HEK293 (cell line): Measurements from ENCODE around the gene METTL22.

Experiments
- CTCF ChIP-seq: fragments of 450-650 bp; formaldehyde crosslinking; IDR thresholded peaks from 2 replicates; pipeline ENCODE4 v1.5.1; 2016; ENCODE audit warnings: missing biosample characterization, missing genetic modification characterization
- HIC1 ChIP-seq: fragments of 450-650 bp; formaldehyde crosslinking; IDR thresholded peaks from 2 replicates; pipeline ENCODE4 v1.5.1; 2016; ENCODE audit warnings: missing biosample characterization, missing genetic modification characterization
- PRDM4 ChIP-seq: fragments of 450-650 bp; formaldehyde crosslinking; IDR thresholded peaks from 2 replicates; pipeline ENCODE4 v1.5.1; 2017; ENCODE audit warnings: missing biosample characterization, missing genetic modification characterization
- REST ChIP-seq: fragments of 450-650 bp; formaldehyde crosslinking; IDR thresholded peaks from 2 replicates; pipeline ENCODE4 v1.5.1; 2016; ENCODE audit warnings: missing biosample characterization, missing genetic modification characterization
- ZNF121 ChIP-seq: fragments of 450-650 bp; formaldehyde crosslinking; IDR thresholded peaks from 2 replicates; pipeline ENCODE4 v1.5.1; 2016; ENCODE audit warnings: missing biosample characterization, missing genetic modification characterization
- ZNF16 ChIP-seq: fragments of 450-650 bp; formaldehyde crosslinking; IDR thresholded peaks from 2 replicates; pipeline ENCODE4 v1.5.1; 2016; ENCODE audit warnings: low read depth, missing biosample characterization, missing genetic modification characterization
- ZNF501 ChIP-seq: fragments of 450-650 bp; formaldehyde crosslinking; IDR thresholded peaks from 2 replicates; pipeline ENCODE4 v1.5.1; 2016; ENCODE audit warnings: missing biosample characterization, missing genetic modification characterization
- ZNF521 ChIP-seq: fragments of 450-650 bp; formaldehyde crosslinking; IDR thresholded peaks from 2 replicates; pipeline ENCODE4 v1.5.1; 2017; ENCODE audit warnings: missing biosample characterization, mild to moderate bottlenecking, missing genetic modification characterization
- ZNF560 ChIP-seq: fragments of 450-650 bp; formaldehyde crosslinking; IDR thresholded peaks from 2 replicates; pipeline ENCODE4 v1.5.1; 2017; ENCODE audit warnings: missing biosample characterization, missing genetic modification characterization, borderline replicate concordance
- TF ChIP-seq, protein P1 (sequence below): fragments of 450-650 bp; formaldehyde crosslinking; IDR thresholded peaks from 2 replicates; pipeline ENCODE4 v1.5.1; 2016; ENCODE audit warnings: missing biosample characterization, missing genetic modification characterization, low read depth
- TF ChIP-seq, protein P2 (sequence below): fragments of 450-650 bp; formaldehyde crosslinking; IDR thresholded peaks from 2 replicates; pipeline ENCODE4 v1.5.1; 2016; ENCODE audit warnings: missing biosample characterization, missing genetic modification characterization

GRCh38 chr16:8625491-8626087 is 4.1 kb downstream of the METTL22 start:
- TF ChIP-seq CTCF: no peak
- TF ChIP-seq REST (tag by site-specific recombination): no peak
- TF ChIP-seq HIC1 (tag by site-specific recombination): no peak
- TF ChIP-seq ZNF521 (tag by site-specific recombination): no peak
- TF ChIP-seq PRDM4: no peak
- TF ChIP-seq, protein P1, sequence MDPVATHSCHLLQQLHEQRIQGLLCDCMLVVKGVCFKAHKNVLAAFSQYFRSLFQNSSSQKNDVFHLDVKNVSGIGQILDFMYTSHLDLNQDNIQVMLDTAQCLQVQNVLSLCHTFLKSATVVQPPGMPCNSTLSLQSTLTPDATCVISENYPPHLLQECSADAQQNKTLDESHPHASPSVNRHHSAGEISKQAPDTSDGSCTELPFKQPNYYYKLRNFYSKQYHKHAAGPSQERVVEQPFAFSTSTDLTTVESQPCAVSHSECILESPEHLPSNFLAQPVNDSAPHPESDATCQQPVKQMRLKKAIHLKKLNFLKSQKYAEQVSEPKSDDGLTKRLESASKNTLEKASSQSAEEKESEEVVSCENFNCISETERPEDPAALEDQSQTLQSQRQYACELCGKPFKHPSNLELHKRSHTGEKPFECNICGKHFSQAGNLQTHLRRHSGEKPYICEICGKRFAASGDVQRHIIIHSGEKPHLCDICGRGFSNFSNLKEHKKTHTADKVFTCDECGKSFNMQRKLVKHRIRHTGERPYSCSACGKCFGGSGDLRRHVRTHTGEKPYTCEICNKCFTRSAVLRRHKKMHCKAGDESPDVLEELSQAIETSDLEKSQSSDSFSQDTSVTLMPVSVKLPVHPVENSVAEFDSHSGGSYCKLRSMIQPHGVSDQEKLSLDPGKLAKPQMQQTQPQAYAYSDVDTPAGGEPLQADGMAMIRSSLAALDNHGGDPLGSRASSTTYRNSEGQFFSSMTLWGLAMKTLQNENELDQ (tag by site-specific recombination): no peak
- TF ChIP-seq ZNF501 (tag by site-specific recombination): no peak
- TF ChIP-seq ZNF16 (tag by site-specific recombination): no peak
- TF ChIP-seq, protein P2, sequence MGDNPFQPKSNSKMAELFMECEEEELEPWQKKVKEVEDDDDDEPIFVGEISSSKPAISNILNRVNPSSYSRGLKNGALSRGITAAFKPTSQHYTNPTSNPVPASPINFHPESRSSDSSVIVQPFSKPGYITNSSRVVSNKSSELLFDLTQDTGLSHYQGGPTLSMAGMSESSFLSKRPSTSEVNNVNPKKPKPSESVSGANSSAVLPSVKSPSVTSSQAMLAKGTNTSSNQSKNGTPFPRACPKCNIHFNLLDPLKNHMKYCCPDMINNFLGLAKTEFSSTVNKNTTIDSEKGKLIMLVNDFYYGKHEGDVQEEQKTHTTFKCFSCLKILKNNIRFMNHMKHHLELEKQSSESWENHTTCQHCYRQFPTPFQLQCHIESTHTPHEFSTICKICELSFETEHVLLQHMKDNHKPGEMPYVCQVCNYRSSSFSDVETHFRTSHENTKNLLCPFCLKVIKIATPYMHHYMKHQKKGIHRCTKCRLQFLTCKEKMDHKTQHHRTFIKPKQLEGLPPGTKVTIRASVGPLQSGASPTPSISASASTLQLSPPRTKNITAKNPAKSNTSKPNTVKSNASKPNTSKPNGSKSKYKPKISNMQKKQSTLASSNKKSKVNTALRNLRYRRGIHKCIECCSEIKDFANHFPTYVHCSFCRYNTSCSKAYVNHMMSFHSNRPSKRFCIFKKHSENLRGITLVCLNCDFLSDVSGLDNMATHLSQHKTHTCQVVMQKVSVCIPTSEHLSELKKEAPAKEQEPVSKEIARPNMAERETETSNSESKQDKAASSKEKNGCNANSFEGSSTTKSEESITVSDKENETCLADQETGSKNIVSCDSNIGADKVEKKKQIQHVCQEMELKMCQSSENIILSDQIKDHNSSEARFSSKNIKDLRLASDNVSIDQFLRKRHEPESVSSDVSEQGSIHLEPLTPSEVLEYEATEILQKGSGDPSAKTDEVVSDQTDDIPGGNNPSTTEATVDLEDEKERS: no peak
- TF ChIP-seq ZNF121 (tag by site-specific recombination): no peak
- TF ChIP-seq ZNF560 (tag by site-specific recombination): no peak
